Endothelial cell of umbilical vein (primary cell): ENCODE data around the gene CD63. TPM values are rescaled to one million over a fixed set of nuclear protein-coding genes. Genes with fewer than 3 reads are reported as not detected.

ENCODE experiments used
- BruUV-seq: library from RNA; stranded (reverse); fragments of 400-500 nt; replicated peaks from 2 replicates; lab custom pipeline; 2021; lab: Mats Ljungman, UMichigan
- CTCF ChIA-PET: fragments of 300-600, 350-600 bp; sonication (Branson Sonifier 250); formaldehyde crosslinking; loops from one replicate; lab custom pipeline; 2021; ENCODE audit warnings: antibody characterized with exemption, inconsistent platforms; lab: Charles Lee
- POLR2A ChIA-PET: fragments of 300-600, 350-600 bp; sonication (Branson Sonifier 250); formaldehyde crosslinking; loops from one replicate; lab custom pipeline; 2021; ENCODE audit warnings: antibody characterized with exemption, inconsistent platforms; lab: Charles Lee
- DNase-seq: peaks from one replicate; pipeline ENCODE4 v3.0.0-alpha.2; 2011; ENCODE audit warnings: low read depth, low spot score
- FAIRE-seq: peaks from 2 replicates; lab custom pipeline; 2011; peaks lifted over from hg19 to GRCh38; lab: Jason Lieb, UNC
- H2AFZ ChIP-seq: 2 replicates; pipeline ENCODE4 v1.6.0; 2012; ENCODE audit warnings: low read depth, low read length, control low read depth, inconsistent platforms
- H3K27ac ChIP-seq: 2 replicates; pipeline ENCODE4 v1.5.1; 2011; ENCODE audit warnings: low read depth, mild to moderate bottlenecking, control low read depth, low read length, moderate library complexity; ENCODE audit not compliant: insufficient read depth
- H3K27me3 ChIP-seq, 2 experiments: 2 replicates each; pipeline versions ENCODE4 v1.6.0 to v1.6.1; 2011; ENCODE audit warnings: low read length in 2 of 2, mixed read lengths in 1 of 2; ENCODE audit not compliant: control insufficient read depth in 2 of 2, insufficient read depth in 2 of 2
- H3K36me3 ChIP-seq, 2 experiments: 2 replicates in 1 of 2; 3 replicates in 1 of 2; pipeline ENCODE4 v1.5.1; 2011; ENCODE audit warnings: low read length in 2 of 2, mild to moderate bottlenecking in 1 of 2, moderate library complexity in 1 of 2; ENCODE audit not compliant: control insufficient read depth in 2 of 2, insufficient read depth in 2 of 2; ENCODE audit errors: extremely low read depth in 1 of 2
- H3K4me1 ChIP-seq: 3 replicates; pipeline ENCODE4 v1.5.1; 2011; ENCODE audit warnings: mild to moderate bottlenecking, low read length; ENCODE audit not compliant: control insufficient read depth, insufficient read depth; ENCODE audit errors: extremely low read depth
- H3K4me2 ChIP-seq: 2 replicates; pipeline ENCODE4 v1.6.1; 2011; ENCODE audit warnings: low read length, control low read depth, mixed read lengths; ENCODE audit not compliant: insufficient read depth
- H3K4me3 ChIP-seq, 3 experiments: fragments of 200-600 bp in 1 of 3; sonication (generic), shearing (Covaris generic) in 1 of 3; replicated peaks in 1 of 3; 2 replicates each; pipeline ENCODE4 v1.5.1; 2011 to 2016; ENCODE audit warnings: control low read depth in 3 of 3, low read length in 3 of 3, mild to moderate bottlenecking in 2 of 3, inconsistent platforms in 1 of 3, low read depth in 1 of 3, moderate library complexity in 1 of 3; ENCODE audit not compliant: insufficient read depth in 1 of 3
- H3K79me2 ChIP-seq: 2 replicates; pipeline ENCODE4 v1.6.0; 2012; ENCODE audit warnings: low read length, inconsistent platforms; ENCODE audit not compliant: control insufficient read depth, insufficient read depth
- H3K9ac ChIP-seq: replicated peaks from 2 replicates; pipeline ENCODE3; 2011; ENCODE audit warnings: low read length, control low read depth; ENCODE audit not compliant: insufficient read depth; ENCODE audit errors: extremely low read depth
- H3K9me1 ChIP-seq: replicated peaks from 3 replicates; pipeline ENCODE4 v1.6.0; 2011; ENCODE audit warnings: mild to moderate bottlenecking, low read length; ENCODE audit not compliant: control insufficient read depth, insufficient read depth; ENCODE audit errors: extremely low read depth
- H3K9me3 ChIP-seq: replicated peaks from 2 replicates; pipeline ENCODE4 v1.5.1; 2012; ENCODE audit warnings: low read length, inconsistent platforms; ENCODE audit not compliant: control insufficient read depth, insufficient read depth
- H4K20me1 ChIP-seq: replicated peaks from 2 replicates; pipeline ENCODE3; 2011; ENCODE audit warnings: mild to moderate bottlenecking, low read length; ENCODE audit not compliant: control insufficient read depth, insufficient read depth; ENCODE audit errors: extremely low read depth
- EZH2 ChIP-seq: IDR thresholded peaks from 2 replicates; pipeline ENCODE4 v1.6.1; 2012; ENCODE audit warnings: borderline replicate concordance, low read depth, mild to moderate bottlenecking, moderate library complexity, low read length, inconsistent platforms; ENCODE audit not compliant: severe bottlenecking
- FOS ChIP-seq: IDR thresholded peaks from 2 replicates; pipeline ENCODE4 v1.6.1; 2011; ENCODE audit warnings: mild to moderate bottlenecking, low read length, moderate library complexity, borderline replicate concordance; ENCODE audit not compliant: insufficient read depth
- GATA2 ChIP-seq: IDR thresholded peaks from 2 replicates; pipeline ENCODE4 v1.7.0; 2011; ENCODE audit warnings: low read depth, mild to moderate bottlenecking, moderate library complexity, mixed read lengths, low read length; ENCODE audit not compliant: insufficient read length, insufficient read depth
- JUN ChIP-seq: IDR thresholded peaks from 2 replicates; pipeline ENCODE4 v1.6.1; 2011; ENCODE audit warnings: borderline replicate concordance, low read depth; ENCODE audit not compliant: insufficient read length, insufficient read depth
- MYC ChIP-seq: IDR thresholded peaks from one replicate; pipeline ENCODE4 v1.6.1; 2011; ENCODE audit warnings: mild to moderate bottlenecking, low read depth, low read length
- POLR2A ChIP-seq: IDR thresholded peaks from 2 replicates; pipeline ENCODE4 v1.6.1; 2012; ENCODE audit warnings: low read depth, mild to moderate bottlenecking, control low read depth, low read length
- POLR2AphosphoS5 ChIP-seq: IDR thresholded peaks from 2 replicates; pipeline ENCODE4 v1.6.1; 2012; ENCODE audit warnings: low read depth, mild to moderate bottlenecking, control low read depth, low read length, moderate library complexity; ENCODE audit not compliant: insufficient read depth
- dilution Hi-C: fragments of 300-500 bp; cut with MboI; formaldehyde crosslinking; loops from one replicate; pipeline ENCODE4 v1.15.0; 2019; ENCODE audit warnings: low sequenced_read_pairs; ENCODE audit not compliant: extremely low pct_ligation_motif_present
- intact Hi-C: fragments of 100-400 bp; cut with micrococcal nuclease; formaldehyde crosslinking; loops from one replicate; pipeline ENCODE4 v1.10.0; 2022
- polyA plus RNA-seq, 4 experiments: library from polyadenylated mRNA; depleted of rRNA in 3 of 4; stranded (reverse) in 3 of 4; unstranded in 1 of 4; fragments of >200 nt; gene quantifications; 2 replicates each; pipeline versions ENCODE4 v1.2.1 to v1.2.3, GENCODE V29; 2011 to 2012; ENCODE audit warnings: missing spikeins in 1 of 4
- total RNA-seq: library from RNA; stranded (reverse); gene quantifications from 2 replicates; pipeline ENCODE4 v1.2.3, GENCODE V29; 2021
- TF ChIP-seq, protein P1 (sequence below): IDR thresholded peaks from 2 replicates; pipeline ENCODE4 v1.6.1; 2011; ENCODE audit not compliant: insufficient read depth, insufficient read length
- TF ChIP-seq, protein P2 (sequence below), 2 donors: IDR thresholded peaks; 1 replicate in 1 of 2; 2 replicates in 1 of 2; pipeline ENCODE4 v1.5.1; 2011; ENCODE audit warnings: low read length in 2 of 2, mild to moderate bottlenecking in 2 of 2, moderate library complexity in 2 of 2, control low read depth in 1 of 2, inconsistent platforms in 1 of 2, low read depth in 1 of 2; ENCODE audit not compliant: insufficient read depth in 1 of 2; ENCODE audit errors: extremely low read depth in 1 of 2

The CD63 gene
- total and polyA plus RNA-seq, 2 donors (not counting 3 experiments of a cell fraction or from before 2014, with no cell fraction given): 1,054 to 1,429 TPM

DNA sequence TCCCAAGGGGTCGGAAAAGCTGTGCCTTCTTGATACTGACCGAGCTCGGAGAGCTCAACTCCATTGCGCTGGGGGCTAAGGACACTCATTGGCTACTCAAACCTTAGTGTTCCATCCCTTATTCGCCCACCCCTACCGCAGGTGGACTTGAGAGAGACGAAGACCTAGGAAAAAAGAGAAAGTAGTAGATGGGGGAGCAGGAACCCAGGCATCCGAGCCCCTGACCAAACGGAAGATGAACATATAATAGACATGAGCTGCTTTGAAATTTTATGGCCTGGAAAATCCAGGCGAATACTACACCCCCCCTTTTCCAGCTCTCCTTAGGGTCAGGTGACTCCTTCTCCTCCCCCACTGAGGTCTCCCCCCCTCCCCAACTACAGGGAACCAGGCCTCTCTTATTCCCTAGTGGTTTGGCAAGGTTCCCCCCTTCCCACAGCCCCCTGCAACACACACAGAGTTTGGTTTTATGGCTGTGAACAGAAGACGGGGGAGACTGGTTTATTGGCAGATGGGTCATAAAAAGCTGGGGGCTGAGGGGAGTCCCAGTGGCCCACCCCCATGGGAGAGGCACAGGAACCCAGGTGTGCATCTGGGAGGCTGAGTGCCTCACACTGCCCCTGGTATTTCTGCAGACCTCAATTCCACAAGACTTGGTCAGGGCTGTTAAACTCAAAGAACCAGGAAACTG is 15.7 kb upstream of the CD63 start:
- BruUV-seq: no TSS peak
- CTCF ChIA-PET: interaction anchor here (1.0 to 2.9 kb wide), 10 partner anchors 11 to 445 kb away, joined by 3 to 12 read pairs (median 4); partner anchors contain the start of genes ORMDL2, SARNP and SMARCC2

DNA sequence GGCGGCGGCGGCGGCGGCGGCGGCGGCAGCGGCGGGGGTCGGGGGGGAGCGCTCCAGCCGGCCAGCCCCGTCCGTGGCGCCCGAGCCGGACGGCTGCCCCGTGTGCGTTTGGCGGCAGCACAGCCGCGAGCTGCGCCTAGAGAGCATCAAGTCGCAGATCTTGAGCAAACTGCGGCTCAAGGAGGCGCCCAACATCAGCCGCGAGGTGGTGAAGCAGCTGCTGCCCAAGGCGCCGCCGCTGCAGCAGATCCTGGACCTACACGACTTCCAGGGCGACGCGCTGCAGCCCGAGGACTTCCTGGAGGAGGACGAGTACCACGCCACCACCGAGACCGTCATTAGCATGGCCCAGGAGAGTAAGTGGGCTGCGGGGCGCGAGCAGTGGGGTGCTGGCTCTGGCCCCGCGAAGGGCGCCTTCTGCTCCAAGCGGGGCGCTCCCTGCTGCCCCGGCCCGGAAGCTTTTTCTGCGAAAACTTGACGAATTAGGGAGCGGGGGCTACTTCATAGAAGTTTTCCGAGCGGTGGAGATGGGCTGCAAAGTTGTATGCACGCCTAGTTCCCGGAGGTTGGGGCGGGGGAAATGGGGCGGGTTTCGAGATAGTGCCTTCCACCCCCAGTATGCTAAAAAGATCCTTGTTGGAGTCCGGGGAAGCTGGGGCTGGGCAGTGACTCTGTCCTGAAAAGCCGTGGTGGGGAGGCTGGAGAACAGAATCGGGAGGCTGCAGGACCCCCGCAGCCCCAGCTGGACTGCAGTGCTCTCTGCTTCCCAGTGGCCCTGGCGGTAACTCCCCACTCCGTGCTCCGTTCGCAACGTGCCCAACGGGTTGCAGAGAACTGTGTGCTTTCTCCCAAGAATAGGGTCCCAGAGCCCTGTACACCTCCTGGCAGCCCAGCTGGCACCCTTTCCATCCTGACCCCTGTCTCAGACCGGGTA is 14.9 kb upstream of the CD63 start:
- TF ChIP-seq GATA2 (no peak), FOS (no peak), MYC (no peak), POLR2A (no peak), POLR2AphosphoS5 (no peak), EZH2 (no peak), JUN (no peak)
- TF ChIP-seq, protein P1, sequence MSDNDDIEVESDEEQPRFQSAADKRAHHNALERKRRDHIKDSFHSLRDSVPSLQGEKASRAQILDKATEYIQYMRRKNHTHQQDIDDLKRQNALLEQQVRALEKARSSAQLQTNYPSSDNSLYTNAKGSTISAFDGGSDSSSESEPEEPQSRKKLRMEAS: no peak
- TF ChIP-seq, protein P2, sequence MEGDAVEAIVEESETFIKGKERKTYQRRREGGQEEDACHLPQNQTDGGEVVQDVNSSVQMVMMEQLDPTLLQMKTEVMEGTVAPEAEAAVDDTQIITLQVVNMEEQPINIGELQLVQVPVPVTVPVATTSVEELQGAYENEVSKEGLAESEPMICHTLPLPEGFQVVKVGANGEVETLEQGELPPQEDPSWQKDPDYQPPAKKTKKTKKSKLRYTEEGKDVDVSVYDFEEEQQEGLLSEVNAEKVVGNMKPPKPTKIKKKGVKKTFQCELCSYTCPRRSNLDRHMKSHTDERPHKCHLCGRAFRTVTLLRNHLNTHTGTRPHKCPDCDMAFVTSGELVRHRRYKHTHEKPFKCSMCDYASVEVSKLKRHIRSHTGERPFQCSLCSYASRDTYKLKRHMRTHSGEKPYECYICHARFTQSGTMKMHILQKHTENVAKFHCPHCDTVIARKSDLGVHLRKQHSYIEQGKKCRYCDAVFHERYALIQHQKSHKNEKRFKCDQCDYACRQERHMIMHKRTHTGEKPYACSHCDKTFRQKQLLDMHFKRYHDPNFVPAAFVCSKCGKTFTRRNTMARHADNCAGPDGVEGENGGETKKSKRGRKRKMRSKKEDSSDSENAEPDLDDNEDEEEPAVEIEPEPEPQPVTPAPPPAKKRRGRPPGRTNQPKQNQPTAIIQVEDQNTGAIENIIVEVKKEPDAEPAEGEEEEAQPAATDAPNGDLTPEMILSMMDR (IDR thresholded peaks at IDR 0.05; ENCODE audit: extremely low read depth in 1 of 2, insufficient read depth in 1 of 2, low read depth in 1 of 2, low read length in 2 of 2): no peak
- no peak overlapping the region for H3K9ac ChIP-seq
- H3K27ac ChIP-seq: no peak overlapping the region
- intact Hi-C loops: no loop called here
- H4K20me1 ChIP-seq: no peaks in the 10 kb centered on the region
- peak overlapping the region; percentile 33 for H2AFZ ChIP-seq
- peak overlapping the region; percentile 2 to 75 (median 24) for H3K4me3 ChIP-seq
- H3K36me3 ChIP-seq: no peaks in the 10 kb centered on the region
- dilution Hi-C loops: no loop called here
- DNase-seq (peak; percentile 64), FAIRE-seq (peak; percentile 82)
- ChIA-PET CTCF (interaction anchor here (1.0 to 2.9 kb wide), 13 partner anchors 8 to 446 kb away, joined by 3 to 12 read pairs (median 4); partner anchors contain the start of genes ORMDL2, SARNP and SMARCC2), POLR2A (no interaction called here)
- no peaks in the 10 kb centered on the region for H3K79me2 ChIP-seq
- peak overlapping the region; percentile 21 for H3K4me2 ChIP-seq
- H3K4me1 ChIP-seq: peaks cover 9% of the 10 kb centered on the region
- H3K27me3 ChIP-seq: no peaks in the 10 kb centered on the region
- BruUV-seq: TSS peak; percentile 19
- H3K9me1 ChIP-seq: no peaks in the 10 kb centered on the region
- no peaks in the 10 kb centered on the region for H3K9me3 ChIP-seq

More for the DNA sequence above, 15.7 kb upstream of the CD63 start:
- peaks cover 9% of the 10 kb centered on the region for H3K4me1 ChIP-seq
- FAIRE-seq (no peak), DNase-seq (peak; percentile 28)
- no peaks in the 10 kb centered on the region for H4K20me1 ChIP-seq
- H3K9ac ChIP-seq: no peak overlapping the region
- no peak overlapping the region for H2AFZ ChIP-seq
- no peaks in the 10 kb centered on the region for H3K9me1 ChIP-seq
- peak overlapping the region; percentile 21 for H3K4me2 ChIP-seq
- POLR2A ChIA-PET: interaction anchor here (0.6 to 1.1 kb wide), 3 partner anchors 7 to 50 kb away, joined by 3 to 5 read pairs (median 3); no protein-coding TSS in a partner anchor
- H3K79me2 ChIP-seq: no peaks in the 10 kb centered on the region
- no peak for TF ChIP-seq EZH2
- no peak for TF ChIP-seq POLR2AphosphoS5
- TF ChIP-seq FOS: no peak
- dilution Hi-C loops: no loop called here
- H3K27me3 ChIP-seq: no peaks in the 10 kb centered on the region
- H3K9me3 ChIP-seq: no peaks in the 10 kb centered on the region
- peak overlapping the region in 2 of 3 experiments; percentile 24 to 75 for H3K4me3 ChIP-seq
- H3K27ac ChIP-seq: no peak overlapping the region
- H3K36me3 ChIP-seq: peaks cover 0 to 3% of the 10 kb centered on the region in 2 experiments
- intact Hi-C loops: no loop called here
